Calu3 (cell line): ENCODE measurements around the gene CDK17. TPM values are rescaled to one million over a fixed set of nuclear protein-coding genes. Genes with fewer than 3 reads are reported as not detected.

Experiments used
- BruUV-seq: library from RNA; stranded (reverse); fragments of 400-500 nt; replicated peaks from 2 replicates; lab custom pipeline; 2021; lab: Mats Ljungman, UMichigan
- CTCF ChIA-PET: fragments of 300-600 bp; sonication (Branson Sonifier 250); formaldehyde crosslinking; loops from one replicate; lab custom pipeline; 2022; ENCODE audit warnings: antibody characterized with exemption; lab: Charles Lee
- DNase-seq: peaks from one replicate; pipeline ENCODE4 v3.0.0; 2022
- H3K27ac Mint-ChIP-seq: one replicate; pipeline ENCODE4 v1.8.0; 2022; ENCODE audit warnings: mixed read lengths; ENCODE audit not compliant: unreplicated experiment
- H3K27me3 Mint-ChIP-seq: one replicate; pipeline ENCODE4 v1.8.0; 2022; ENCODE audit warnings: mixed read lengths; ENCODE audit not compliant: unreplicated experiment
- H3K36me3 Mint-ChIP-seq: one replicate; pipeline ENCODE4 v1.8.0; 2022; ENCODE audit warnings: mild to moderate bottlenecking, moderate library complexity, mixed read lengths; ENCODE audit not compliant: insufficient read depth, unreplicated experiment
- H3K4me1 Mint-ChIP-seq: one replicate; pipeline ENCODE4 v1.8.0; 2022; ENCODE audit warnings: mild to moderate bottlenecking, low read depth, mixed read lengths; ENCODE audit not compliant: unreplicated experiment
- H3K4me3 Mint-ChIP-seq: one replicate; pipeline ENCODE4 v1.8.0; 2022; ENCODE audit warnings: mild to moderate bottlenecking, low read depth, moderate library complexity, mixed read lengths; ENCODE audit not compliant: unreplicated experiment
- H3K9me3 Mint-ChIP-seq: one replicate; pipeline ENCODE4 v1.8.0; 2022; ENCODE audit warnings: low read depth, mixed read lengths; ENCODE audit not compliant: unreplicated experiment
- CTCF ChIP-seq: fragments of 200-600 bp; IDR thresholded peaks from one replicate; pipeline ENCODE4 v1.8.0; 2022; ENCODE audit warnings: antibody characterized with exemption; ENCODE audit not compliant: unreplicated experiment
- intact Hi-C: fragments of 100-400 bp; cut with micrococcal nuclease; formaldehyde crosslinking; loops from one replicate; pipeline ENCODE4 v1.10.0; 2022; ENCODE audit not compliant: unreplicated experiment
- total RNA-seq: library from RNA; stranded (reverse); gene quantifications from 2 replicates; pipeline ENCODE4 v1.2.3, GENCODE V29; 2022

Gene CDK17
- total RNA-seq, 1 experiment from 2014 or later = 28.8 TPM

- Mint-ChIP-seq H3K27me3 (no peaks in the 10 kb centered on the region), H3K4me3 (no peak overlapping the region), H3K4me1 (no peaks in the 10 kb centered on the region), H3K9me3 (no peaks in the 10 kb centered on the region), H3K27ac (no peak overlapping the region), H3K36me3 (peaks cover 9% of the 10 kb centered on the region)
- BruUV-seq = no TSS peak
- intact Hi-C loops = no loop called here
- CTCF ChIA-PET = no interaction called here
- no peak for DNase-seq
- no peak for TF ChIP-seq CTCF
Observed at GRCh38 chr12:96230646-96231045, 169.6 kb downstream of the CDK17 start.

GRCh38 chr12:96228566-96229248, 171.5 kb downstream of the CDK17 start:
- no peak for TF ChIP-seq CTCF
- Mint-ChIP-seq H3K9me3 (no peaks in the 10 kb centered on the region), H3K36me3 (peaks cover 12% of the 10 kb centered on the region), H3K4me3 (no peak overlapping the region), H3K4me1 (no peaks in the 10 kb centered on the region), H3K27ac (no peak overlapping the region), H3K27me3 (no peaks in the 10 kb centered on the region)
- CTCF ChIA-PET = no interaction called here
- intact Hi-C loops = no loop called here
- no peak for DNase-seq
- no TSS peak for BruUV-seq

Other genes with a start within 250 kb of the CDK17 start
- 25.6 and 34.1 TPM in 2 replicates for gene ELK3, start 206.1 kb downstream of the CDK17 start, total RNA-seq
- gene CFAP54, start 89.1 kb upstream of the CDK17 start, total RNA-seq = 0.35 and 1.2 TPM in 2 replicates